Germinal center (tissue), 1 donor: Measurements from ENCODE around the gene GAB2.
"Not testable (repeated sequence)": the region's sequence is repeated elsewhere in the genome, so short reads cannot be mapped to it uniquely, and the experiment has no call there.

Source experiments
- DNase-seq: peaks from one replicate; pipeline ENCODE4 v3.0.0; 2012; ENCODE audit warnings: mixed read lengths, low spot score

The GAB2 gene

GRCh38 chr11:78248903-78249302 lies 168.7 kb downstream of the GAB2 start:
- DNase-seq, result no peak

- no peak for DNase-seq
Observed at GRCh38 chr11:78248191-78248590, 169.4 kb downstream of the GAB2 start.

GRCh38 chr11:78244546-78245255 lies 172.9 kb downstream of the GAB2 start:
- DNase-seq, result no peak

GRCh38 chr11:78244080-78244479 lies 173.5 kb downstream of the GAB2 start:
- no peak for DNase-seq

DNA sequence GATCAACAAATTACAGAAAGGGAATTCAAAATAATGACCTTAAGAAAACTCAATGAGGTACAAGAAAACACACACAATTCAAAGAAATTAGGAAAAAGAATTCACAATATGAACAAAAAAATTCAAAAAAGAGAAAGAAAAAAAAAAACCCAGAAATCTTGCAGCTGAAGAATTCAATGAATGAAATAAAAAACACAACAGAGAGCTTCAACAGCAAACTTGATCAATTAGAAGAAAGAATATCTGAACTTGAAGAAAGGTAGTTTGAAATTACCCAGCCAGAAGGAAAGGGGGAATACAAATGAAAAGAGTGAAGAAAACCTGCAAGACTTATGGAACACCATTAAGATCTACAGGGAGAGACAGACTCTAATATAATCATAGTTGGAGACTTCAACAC lies 176.1 kb downstream of the GAB2 start:
- no peak for DNase-seq

GRCh38 chr11:78239781-78240180 lies 177.8 kb downstream of the GAB2 start:
- DNase-seq, result no peak

DNA sequence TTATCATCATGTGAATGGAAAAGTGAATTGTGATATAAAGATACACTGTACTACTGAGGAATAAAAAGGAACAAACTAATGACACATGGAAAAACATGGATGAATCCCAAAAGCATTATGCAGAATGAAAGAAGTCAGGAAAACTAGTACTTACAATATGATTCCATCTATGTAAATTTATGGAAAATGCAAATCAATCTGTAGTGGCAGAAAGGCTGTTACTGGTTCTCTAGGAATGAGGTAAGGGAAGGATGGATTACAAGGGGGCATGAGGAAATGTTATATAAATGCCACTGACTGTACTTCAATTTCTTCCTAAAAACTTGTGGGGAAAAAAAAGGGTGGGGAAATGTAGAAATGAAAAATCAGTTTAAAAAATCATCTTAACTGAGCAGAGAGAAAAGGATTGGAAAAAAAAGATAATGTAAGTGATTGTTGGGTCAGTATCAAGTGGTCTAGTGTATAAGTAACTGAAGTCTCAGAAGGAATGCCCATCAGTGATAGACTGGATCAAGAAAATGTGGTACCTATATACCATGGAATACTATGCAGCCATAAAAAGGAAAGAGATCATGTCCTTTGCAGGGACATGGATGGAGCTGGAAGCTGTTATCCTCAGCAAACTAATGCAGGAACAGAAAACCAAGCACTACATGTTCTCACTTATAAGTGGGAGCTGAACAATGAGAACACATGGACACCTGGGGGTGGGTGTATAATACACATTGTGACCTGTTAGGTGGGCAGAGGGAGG lies 180.2 kb downstream of the GAB2 start:
- no peak for DNase-seq

DNA sequence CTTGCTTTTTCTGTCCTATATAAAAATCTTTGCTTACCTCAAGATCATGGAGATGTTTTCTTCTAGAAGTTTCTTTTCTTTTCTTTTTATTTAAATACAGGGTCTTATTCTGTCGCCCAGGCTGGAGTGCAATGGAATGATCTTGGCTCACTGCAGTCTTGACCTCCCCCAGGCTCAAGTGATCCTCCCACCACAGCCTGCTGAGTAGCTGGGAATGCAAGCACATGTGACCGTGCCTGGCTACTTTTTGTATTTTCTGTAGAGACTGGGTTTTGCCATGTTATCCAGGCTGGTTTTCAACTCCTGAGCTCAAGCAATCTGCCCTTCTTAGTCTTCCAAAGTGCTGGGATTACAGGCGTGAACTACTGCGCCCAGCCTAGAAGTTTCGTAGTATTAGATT lies 183.6 kb downstream of the GAB2 start:
- no peak for DNase-seq

DNA sequence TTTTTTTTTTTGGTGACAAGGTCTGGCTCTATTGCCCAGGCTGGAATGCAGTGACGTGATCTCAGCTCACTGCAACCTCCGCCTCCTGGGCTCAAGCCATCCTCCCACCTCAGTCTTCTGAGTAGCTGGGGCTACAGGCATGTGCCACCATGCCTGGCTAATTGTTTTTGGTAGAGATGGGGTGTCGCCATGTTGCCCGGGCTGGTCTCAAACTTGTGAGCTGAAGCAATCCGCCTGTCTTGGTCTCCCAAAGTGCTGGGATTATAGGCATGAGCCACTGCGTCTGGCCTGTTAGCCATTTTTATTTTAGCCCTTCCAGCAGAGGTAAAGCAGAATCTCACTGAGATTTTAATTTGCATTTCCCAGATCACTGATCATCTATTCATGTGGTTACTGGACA lies 184.6 kb downstream of the GAB2 start:
- not testable (repeated sequence) for DNase-seq

- DNase-seq, result no peak
Observed at GRCh38 chr11:78231962-78232501, 185.6 kb downstream of the GAB2 start.

DNA sequence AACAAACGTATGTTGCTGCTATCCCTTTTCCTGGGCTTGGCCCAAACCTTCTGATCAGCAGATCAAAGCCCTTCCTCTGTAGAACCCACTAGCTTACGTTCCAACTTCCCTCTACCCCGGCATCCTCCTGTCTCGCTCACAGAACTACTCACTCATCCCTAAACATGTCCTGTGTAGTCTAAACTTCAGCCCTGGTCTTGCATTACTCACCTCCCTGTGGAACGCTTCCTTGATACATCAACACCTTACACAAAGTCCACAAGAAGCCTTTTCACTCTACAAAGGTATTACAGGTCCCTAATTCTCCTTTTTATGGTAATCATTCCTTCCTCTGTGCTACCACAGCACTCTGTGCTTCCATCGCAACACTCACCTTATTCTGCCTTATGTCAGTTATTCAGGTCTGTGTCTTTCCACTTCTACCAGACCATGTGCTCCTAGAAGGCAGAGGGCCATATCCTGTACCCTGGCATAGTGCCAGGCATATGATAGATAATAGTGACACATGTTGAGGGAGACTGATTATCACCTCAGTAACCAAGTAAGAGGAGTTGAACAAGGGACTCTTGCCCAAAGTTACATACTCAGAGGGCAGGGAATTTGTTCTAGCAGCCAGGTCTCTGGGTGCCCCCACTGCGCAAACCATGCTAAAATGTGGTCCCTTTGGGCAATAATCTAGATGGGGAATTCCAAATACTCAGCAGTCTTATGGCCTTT lies 187.3 kb downstream of the GAB2 start:
- DNase-seq, result no peak

GRCh38 chr11:78229106-78229505 lies 188.5 kb downstream of the GAB2 start:
- no peak for DNase-seq

- DNase-seq, result peak; percentile 68
Observed at GRCh38 chr11:78228467-78228866, 189.2 kb downstream of the GAB2 start.

DNA sequence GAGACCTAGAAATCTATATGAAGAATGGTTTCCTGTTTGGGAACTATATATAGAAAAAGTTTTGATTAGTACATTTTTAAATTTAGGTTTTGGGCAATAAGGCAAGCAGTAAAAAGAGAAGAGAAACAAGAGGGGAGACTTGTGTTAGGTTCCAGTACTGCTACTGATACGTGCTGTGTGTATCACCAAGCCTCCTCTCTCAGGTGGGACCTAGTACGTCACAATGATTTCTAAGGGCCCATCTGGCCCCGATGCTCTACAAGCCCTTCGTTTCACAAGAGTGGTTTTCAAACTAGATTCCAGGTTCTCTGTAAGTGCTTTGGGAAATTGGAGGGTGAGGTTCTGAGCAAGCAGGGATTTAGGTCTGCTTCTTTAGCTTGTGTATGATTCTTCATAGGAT lies 189.7 kb downstream of the GAB2 start:
- DNase-seq, result peak; percentile 77

- no peak for DNase-seq
Observed at GRCh38 chr11:78226684-78227680, 190.6 kb downstream of the GAB2 start.

- DNase-seq, result no peak
Observed at GRCh38 chr11:78224906-78225420, 192.7 kb downstream of the GAB2 start.

- DNase-seq, result no peak
Observed at GRCh38 chr11:78224506-78224905, 193.1 kb downstream of the GAB2 start.

GRCh38 chr11:78223320-78223954 lies 194.2 kb downstream of the GAB2 start:
- peak; percentile 47 for DNase-seq

DNA sequence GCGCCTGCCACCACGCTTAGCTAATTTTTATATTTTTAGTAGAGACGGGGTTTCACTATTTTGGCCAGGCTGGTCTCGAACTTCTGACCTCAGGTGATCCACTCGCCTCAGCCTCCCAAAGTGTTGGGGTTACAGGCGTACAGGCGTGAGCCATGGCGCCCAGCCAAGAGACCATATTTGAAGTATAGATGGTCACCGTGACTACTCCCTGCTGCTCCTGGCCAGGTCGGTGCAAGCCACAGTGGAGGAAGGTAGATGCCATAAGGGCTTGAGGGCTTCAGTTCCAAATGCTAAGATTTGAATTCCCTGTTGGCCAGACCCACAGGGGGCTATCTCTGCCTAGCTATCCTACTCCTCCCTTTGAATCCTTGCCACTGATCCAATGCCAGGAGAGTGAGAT lies 194.9 kb downstream of the GAB2 start:
- DNase-seq, result not testable (repeated sequence)

DNA sequence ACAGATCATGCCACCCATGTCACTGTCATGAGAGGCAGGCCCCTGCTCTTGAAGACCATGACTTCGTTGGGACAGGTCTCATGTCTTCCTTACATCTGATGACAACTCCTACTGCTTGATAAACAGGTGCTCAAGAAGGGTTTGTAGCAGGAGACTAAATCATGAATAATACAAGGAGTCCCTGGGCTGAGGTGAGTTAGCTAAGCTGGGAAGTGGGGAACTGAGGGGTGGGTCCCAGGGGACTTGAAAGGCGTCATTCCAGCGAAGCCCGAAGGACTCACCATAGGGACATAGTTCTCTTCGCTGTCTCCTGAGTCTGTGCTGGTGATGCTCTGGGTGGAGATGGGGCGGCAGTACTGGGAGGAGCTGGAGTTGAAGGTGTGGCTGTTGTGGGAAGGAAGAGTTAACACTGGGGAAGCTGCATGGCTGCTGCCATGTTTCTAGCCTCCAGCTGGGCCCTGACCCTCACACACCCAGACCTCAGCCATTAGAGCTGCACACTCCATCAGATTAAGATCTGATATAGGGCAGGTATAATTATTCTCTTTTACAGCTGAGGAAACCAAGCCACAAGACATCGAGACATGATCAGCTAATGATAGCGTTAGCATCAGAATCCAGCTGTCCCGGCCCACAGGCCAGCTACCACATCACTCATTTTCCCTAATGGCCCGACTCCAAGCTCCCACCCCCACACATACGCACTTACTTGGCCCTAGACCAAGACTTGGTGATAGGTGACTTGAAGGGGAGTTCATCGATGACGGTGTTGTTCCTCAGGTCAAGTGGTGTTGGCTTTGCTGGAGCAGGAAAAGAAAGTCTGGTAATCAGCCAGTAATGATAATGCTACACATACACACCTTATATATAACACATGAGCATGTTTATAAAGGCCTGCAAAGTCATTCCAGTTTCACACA lies 196.0 kb downstream of the GAB2 start:
- no peak for DNase-seq
